Ureter (tissue), 1 donor: ENCODE results near the gene NUDT14. TPM values are rescaled to one million over a fixed set of nuclear protein-coding genes. Genes with fewer than 3 reads are reported as not detected.

Experiments
- DNase-seq: peaks from one replicate; pipeline ENCODE4 v3.0.0-alpha.2; 2020; ENCODE audit warnings: low spot score
- total RNA-seq: library from RNA; stranded (reverse); gene quantifications from one replicate; pipeline ENCODE4 v1.2.4, GENCODE V29; 2023
- donor health status: DM: yes; HTN: yes; CAD: no.

Gene NUDT14
- total RNA-seq, 1 donor from 2014 or later = 42.4 TPM

GRCh38 chr14:105146976-105147635, 34.0 kb downstream of the NUDT14 start:
- DNase-seq = no peak

- no peak for DNase-seq
Measured at GRCh38 chr14:105146181-105146975, 34.7 kb downstream of the NUDT14 start.

GRCh38 chr14:105145381-105146180, 35.5 kb downstream of the NUDT14 start:
- DNase-seq = no peak

GRCh38 chr14:105144666-105145380, 36.3 kb downstream of the NUDT14 start:
- DNase-seq = no peak

GRCh38 chr14:105144026-105144665, 37.0 kb downstream of the NUDT14 start:
- DNase-seq = no peak

GRCh38 chr14:105143451-105144025, 37.6 kb downstream of the NUDT14 start:
- no peak for DNase-seq

GRCh38 chr14:105142651-105143450, 38.3 kb downstream of the NUDT14 start:
- no peak for DNase-seq

- no peak for DNase-seq
Measured at GRCh38 chr14:105141486-105142281, 39.4 kb downstream of the NUDT14 start.

- no peak for DNase-seq
Measured at GRCh38 chr14:105141026-105141425, 40.1 kb downstream of the NUDT14 start.

- no peak for DNase-seq
Measured at GRCh38 chr14:105140581-105140980, 40.5 kb downstream of the NUDT14 start.

GRCh38 chr14:105139831-105140239, 41.3 kb downstream of the NUDT14 start:
- no peak for DNase-seq

- DNase-seq = no peak
Measured at GRCh38 chr14:105139212-105139825, 41.8 kb downstream of the NUDT14 start.

- DNase-seq = no peak
Measured at GRCh38 chr14:105138551-105139111, 42.5 kb downstream of the NUDT14 start.

GRCh38 chr14:105138021-105138541, 43.0 kb downstream of the NUDT14 start:
- DNase-seq = no peak

- no peak for DNase-seq
Measured at GRCh38 chr14:105137481-105138020, 43.6 kb downstream of the NUDT14 start.

- no peak for DNase-seq
Measured at GRCh38 chr14:105136401-105137322, 44.5 kb downstream of the NUDT14 start.
